NK-92 (cell line): ENCODE measurements around the gene SLC38A6.

Experiments
- DNase-seq: peaks from one replicate; lab custom pipeline; 2025; ENCODE audit not compliant: unreplicated experiment; lab: John Stamatoyannopoulos, UW

Gene SLC38A6

GRCh38 chr14:61101803-61102548, 120.9 kb downstream of the SLC38A6 start:
- DNase-seq = no peak
